GM04503 (cell line): ENCODE data around the gene ADGRV1.
"Not testable (repeated sequence)": the region's sequence is repeated elsewhere in the genome, so short reads cannot be mapped to it uniquely, and the experiment has no call there.

Experiments used
- DNase-seq: peaks from one replicate; pipeline ENCODE4 v3.0.0-alpha.2; 2012; ENCODE audit warnings: low read depth

Gene ADGRV1

DNA sequence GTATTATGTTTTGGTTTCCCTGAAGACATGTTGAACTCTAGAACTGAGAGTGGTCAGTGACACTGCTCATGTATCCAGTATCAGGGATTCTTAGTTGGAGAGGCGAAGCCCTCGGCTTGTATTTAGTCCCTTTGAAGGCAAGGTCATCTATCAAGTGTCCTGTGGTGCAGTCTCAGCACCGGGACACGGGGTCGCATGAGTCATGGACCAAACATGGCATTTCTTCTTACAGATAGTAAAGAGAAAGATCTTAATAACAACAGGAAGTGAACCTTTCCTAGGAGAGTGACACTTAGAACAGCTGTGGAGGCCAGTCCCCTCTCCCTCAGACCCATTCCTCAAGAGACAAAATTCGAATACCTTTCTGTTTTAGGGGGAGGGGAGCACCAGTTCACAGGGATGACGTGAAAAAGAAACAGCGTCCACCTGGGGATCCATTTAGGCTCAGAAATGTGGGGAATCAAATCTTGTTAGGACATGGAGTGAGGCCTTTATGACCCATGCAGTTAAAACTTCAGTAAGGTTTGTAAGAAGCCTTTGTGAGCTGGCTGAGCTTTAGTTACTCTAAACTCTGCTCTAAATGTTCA is 86.5 kb downstream of the ADGRV1 start:
- DNase-seq, result no peak

DNA sequence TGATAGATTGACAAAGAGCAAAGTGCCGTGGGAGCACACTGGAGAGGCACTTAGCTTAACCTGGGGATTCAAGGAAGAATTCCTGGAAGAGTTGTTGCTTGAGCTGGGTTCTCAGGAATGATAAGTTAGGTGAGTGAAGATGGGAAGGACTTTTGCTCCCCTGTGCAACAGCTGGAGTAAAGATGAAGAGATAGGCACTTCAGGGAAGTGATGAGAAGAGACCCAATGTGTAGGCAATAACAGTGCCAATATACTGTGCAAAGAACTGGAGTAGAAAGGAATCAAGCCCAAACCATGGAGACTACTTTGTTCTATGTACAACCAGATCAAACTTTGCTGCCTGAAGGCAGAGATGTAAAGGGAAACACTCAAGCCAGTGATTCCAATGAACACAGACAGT is 92.2 kb downstream of the ADGRV1 start:
- DNase-seq, result no peak

DNA sequence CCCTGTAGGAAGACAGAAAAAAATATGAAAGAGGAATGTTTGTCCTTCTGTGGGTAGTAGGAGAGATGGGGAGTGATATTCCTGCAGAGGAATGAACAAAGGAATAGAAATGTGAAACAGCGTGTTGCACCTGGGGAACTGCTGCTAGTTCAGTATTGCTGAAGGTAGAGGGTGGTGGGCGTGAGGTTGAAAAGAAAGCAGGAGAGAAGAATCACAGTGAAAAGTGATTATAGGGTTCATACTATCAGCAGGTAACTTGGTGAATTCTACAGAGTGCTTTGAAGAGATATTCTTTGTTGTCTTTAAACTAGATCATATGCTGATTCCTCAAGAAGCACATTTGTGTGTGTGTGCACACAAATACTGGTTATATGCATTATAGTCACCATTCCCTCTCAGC is 95.6 kb downstream of the ADGRV1 start:
- DNase-seq, result no peak

DNA sequence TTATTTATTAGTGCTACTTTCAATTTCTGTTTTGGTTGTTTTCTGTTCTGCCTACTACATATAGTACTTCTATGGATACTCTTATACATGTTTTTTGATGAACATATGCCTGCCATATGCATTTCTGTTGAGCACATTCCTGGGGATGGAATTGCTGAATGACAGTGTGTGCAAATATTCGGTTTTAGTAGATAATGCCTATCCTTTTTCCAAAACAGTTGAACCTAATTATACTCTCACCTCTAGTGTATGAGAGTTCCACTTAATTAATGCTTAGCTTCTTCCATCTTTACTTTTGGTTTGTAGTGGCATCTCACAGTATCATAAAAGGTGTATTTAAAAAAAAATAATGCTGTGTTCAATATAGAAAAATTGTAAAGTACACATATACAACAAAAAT is 96.8 kb downstream of the ADGRV1 start:
- no peak for DNase-seq

DNA sequence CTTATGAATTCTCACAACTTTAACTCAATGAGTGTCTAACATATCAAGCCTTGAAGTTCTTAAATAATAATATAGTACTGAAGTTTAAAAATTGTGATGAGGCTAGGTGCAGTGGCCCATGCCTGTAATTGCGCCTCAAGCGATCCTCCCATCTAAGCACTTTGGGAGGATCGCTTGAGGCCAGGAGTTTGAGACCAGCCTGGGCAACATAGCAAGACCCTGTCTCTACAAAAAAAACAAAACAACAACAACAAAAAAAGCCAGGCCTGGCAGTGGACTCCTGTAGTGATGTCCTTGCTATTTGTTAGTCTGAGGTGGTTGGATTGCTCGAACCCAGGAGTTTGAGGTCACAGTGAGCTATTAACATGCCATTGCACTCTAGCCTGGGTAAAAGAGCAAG is 98.4 kb downstream of the ADGRV1 start:
- DNase-seq, result no peak

DNA sequence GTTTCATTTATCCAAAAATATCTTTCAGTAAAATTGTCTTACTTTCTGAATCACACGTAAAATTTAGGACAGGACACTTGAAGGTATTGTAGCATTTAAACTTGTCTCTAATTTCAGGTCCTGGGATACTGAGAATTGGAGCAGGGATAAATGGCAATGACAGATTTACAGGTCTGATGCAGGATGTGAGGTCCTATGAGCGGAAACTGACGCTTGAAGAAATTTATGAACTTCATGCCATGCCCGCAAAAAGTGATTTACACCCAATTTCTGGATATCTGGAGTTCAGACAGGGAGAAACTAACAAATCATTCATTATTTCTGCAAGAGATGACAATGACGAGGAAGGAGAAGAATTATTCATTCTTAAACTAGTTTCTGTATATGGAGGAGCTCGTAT is 99.2 kb downstream of the ADGRV1 start:
- DNase-seq, result no peak

DNA sequence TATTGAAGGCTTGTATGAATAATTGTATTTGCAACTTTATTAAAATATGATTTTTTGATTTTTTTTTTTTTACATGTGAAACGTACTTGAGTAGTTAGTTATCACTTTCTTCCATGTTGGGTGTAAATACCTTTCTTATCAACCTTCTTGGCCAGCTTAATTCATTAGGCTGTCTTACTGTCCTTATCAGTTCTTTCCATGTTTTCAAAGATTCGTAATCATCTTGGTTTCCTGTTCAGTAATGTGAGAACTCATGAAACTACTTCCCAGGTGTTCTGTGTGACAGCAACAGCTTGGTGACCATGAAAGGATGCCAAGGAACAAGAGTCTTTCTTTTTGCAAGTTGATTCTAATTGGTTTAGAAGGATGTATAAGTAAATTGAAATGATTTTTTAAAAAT is 100.0 kb downstream of the ADGRV1 start:
- no peak for DNase-seq

DNA sequence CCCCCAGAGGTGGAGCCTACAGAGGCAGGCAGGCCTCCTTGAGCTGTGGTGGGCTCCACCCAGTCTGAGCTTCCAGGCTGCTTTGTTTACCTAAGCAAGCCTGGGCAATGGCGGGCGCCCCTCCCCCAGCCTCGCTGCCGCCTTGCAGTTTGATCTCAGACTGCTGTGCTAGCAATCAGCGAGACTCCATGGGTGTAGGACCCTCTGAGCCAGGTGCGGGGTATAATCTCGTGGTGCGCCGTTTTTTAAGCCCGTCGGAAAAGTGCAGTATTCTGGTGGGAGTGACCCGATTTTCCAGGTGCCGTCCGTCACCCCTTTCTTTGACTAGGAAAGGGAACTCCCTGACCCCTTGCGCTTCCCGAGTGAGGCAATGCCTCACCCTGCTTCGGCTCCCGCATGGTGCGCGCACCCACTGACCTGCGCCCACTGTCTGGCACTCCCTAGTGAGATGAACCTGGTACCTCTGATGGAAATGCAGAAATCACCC is 109.5 kb downstream of the ADGRV1 start:
- not testable (repeated sequence) for DNase-seq

DNA sequence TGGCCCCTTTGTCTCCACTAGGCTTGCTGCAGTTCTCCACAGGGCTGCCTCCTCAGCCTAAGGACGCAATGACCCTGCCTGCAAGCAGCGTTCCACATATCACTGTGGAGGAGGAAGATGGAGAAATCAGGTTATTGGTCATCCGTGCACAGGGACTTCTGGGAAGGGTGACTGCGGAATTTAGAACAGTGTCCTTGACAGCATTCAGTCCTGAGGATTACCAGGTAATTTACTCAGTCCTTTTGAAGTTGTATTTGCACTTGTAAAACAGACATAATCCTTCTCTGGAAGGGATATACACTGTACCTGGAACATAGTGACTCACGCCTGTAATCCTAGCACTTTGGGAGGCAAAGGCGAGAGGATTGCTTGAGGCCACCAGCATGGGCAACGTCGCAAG is 116.6 kb downstream of the ADGRV1 start:
- DNase-seq, result no peak

DNA sequence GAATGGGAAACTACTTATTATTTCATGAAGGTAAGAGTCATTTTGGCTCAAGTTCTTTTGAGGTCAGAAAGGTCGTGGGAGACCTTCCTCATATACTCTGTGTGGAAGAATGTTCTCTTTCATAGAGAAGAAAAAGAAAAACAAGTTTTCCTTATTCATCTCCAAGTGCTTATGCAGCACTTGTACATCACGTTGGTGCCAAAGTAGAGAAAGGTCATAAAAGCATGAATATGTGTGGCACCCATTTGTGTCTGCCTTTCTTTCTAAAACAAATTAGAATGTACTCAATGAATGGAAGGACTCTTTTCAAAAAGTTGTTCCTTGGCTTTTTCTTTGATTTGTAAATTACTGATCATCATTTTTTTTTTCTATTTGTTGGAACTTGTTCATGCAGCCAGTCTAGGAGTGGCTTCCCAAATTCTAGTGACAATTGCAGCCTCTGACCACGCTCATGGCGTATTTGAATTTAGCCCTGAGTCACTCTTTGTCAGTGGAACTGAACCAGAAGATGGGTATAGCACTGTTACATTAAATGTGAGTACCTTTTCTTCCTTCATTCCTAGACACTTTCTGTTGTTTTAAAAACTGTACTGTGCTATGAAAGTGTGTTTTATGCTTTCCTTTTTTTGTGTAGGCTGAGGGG is 122.4 kb downstream of the ADGRV1 start:
- no peak for DNase-seq

DNA sequence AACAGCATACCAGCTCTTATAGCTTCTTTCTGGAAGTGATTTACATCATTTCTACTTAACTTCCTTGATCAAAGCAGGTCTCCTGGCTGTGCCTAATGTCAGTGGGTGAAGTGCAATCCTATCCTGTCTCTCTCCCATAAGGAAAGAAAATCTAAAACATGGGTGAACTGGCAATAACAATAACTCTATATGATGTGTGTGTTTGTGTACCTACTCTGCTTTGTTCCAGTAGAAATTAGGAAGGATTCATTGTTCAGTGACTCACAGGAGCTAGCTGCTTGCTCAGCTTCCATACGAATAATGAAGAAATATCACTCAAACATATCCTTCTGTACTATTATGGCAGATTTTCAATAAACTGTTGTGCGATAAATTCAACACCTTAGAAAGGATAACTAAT is 123.7 kb downstream of the ADGRV1 start:
- no peak for DNase-seq

DNA sequence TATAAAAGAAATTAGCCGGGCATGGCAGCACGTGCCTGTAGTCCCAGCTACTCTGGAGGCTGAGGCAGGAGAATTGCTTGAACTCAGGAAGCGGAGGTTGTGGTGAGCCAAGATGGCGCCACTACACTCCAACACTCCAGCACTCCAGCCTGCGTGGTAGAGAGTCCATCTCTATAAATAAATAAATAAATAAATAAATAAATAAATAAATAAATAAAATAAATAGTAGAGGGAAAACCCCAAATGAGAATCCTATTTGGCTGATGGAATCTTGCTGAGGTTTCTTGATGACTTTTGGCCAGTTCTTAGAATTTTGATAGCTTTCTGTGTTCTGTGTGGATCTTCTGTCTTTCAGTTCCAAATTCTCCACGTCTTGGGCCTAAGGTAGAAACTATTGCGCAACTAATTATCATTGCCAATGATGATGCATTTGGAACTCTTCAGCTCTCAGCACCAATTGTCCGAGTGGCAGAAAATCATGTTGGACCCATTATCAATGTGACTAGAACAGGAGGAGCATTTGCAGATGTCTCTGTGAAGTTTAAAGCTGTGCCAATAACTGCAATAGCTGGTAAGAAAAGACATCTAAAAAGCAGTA is 126.9 kb downstream of the ADGRV1 start:
- DNase-seq, result no peak

DNA sequence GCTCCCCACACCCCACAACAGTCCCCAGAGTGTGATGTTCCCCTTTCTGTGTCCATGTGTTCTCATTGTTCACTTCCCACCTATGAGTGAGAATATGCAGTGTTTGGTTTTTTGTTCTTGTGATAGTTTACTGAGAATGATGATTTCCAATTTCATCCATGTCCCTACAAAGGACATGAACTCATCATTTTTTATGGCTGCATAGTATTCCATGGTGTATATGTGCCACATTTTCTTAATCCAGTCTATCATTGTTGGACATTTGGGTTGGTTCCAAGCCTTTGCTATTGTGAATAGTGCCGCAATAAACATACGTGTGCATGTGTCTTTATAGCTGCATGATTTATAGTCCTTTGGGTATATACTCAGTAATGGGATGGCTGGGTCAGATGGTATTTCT is 127.8 kb downstream of the ADGRV1 start:
- DNase-seq, result not testable (repeated sequence)

DNA sequence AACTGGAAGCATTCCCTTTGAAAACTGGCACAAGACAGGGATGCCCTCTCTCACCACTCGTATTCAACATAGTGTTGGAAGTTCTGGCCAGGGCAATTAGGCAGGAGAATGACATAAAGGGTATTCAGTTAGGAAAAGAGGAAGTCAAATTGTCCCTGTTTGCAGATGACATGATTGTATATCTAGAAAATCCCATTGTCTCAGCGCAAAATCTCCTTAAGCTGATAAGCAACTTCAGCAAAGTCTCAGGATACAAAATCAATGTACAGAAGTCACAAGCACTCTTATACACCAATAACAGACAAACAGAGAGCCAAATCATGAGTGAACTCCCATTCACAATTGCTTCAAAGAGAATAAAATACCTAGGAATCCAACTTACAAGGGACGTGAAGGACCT is 128.9 kb downstream of the ADGRV1 start:
- not testable (repeated sequence) for DNase-seq

DNA sequence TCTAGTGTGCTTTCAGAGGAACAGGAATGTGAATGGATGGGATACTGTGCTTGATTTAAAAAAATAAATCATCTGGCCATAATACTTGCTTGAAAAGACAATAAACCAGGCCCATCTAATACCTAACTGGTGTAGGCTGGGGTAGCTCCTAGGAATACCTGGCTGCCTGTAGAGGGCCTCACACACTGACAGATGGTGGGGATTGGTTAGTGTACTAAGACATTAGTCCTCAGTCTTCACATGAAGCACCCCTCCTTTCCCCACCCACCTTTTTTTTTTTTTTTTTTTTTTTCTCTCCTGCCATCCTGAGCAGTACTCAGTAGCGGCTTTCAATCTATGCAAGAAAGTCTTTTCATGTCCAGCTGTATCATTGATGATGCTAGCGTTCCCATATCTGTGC is 130.5 kb downstream of the ADGRV1 start:
- no peak for DNase-seq

DNA sequence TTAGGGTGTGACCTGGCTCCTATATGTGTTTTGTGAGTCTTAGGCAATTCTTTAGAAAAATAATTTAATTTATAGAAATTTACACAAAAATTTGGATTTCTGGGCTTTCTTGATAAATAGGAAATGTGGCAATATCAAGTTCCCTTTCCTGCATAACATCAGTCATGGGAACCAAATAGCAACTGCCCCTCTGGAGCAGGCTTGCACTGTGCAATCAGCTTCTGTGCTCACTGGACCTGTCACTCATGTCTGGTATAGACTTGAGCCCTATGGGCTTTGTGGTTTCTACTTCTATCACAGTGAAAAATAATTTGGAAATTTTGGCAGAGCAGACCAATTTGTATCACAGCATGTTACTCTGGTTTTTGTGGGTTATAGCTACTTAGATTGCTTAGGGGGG is 131.7 kb downstream of the ADGRV1 start:
- no peak for DNase-seq

DNA sequence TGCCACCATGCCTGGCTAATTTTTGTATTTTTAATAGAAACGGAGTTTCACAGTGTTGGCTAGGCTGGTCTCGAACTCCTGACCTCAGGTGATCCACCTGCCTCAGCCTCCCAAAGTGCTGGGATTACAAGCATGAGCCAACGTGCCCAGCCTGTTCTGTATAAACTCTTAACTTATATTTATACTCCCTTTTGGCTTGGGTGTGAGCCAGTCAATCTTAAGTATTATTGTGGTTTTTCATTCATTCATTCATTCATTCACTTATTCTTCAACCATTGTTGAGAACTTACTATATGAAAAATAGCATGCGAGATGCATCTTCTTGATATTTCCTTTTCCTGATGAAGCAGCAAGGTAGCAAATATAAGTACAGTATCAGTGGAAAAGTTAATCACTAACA is 132.9 kb downstream of the ADGRV1 start:
- no peak for DNase-seq

DNA sequence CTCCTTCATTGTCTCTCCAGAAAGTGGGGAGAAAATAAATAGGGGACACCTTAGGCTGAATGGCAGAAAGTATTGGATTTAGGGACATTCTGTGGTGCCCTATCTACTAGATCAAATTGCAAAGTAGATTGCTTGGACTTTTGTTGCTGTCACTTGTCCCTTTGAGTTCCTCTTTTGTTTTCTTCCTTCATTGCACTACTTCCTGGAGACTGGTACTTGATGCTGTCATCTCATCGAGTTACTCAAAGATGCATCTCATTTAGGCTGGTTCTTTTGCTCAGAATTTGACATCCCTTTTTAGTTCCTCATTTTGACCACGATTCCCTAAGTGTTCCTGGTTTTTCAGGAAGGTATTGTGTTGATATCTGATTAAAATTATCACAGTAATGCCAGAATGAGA is 137.6 kb downstream of the ADGRV1 start:
- no peak for DNase-seq

DNA sequence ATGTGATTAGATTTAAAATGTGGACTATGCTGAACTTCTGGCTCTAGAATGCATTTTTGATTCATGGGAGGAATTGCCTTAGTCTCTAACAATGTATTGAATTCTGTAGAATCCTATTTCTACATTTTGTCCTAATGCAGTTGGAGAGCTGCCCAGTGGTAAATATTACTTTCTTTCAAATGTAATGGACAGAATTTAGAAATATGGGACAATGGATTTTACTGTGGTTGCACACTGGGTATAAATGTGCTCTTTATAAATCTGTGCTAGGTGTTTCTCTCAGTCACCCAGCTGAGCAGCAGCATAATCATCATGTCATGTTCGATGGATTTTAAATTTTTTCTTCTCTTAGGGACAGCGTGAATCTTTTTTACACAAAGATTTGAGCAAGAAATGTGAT is 141.7 kb downstream of the ADGRV1 start:
- no peak for DNase-seq

DNA sequence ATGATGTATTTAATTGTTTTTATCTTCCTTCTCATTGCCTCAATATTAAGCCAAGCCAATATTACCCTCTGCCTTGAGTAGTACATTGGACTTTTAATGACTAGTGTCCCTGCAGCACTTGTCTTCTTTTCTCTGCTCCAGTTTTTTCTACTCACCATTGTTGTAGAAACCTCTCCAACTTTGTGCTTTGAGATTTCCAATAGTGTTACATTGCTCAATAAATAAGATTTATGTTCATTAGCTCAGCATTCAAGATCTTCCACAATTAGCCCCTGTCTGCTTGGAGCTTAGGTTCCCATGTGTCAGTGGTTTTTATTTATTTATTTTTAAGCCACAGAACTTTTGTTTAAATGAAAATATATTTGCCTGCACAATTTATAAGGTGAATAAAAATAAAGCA is 145.3 kb downstream of the ADGRV1 start:
- no peak for DNase-seq

DNA sequence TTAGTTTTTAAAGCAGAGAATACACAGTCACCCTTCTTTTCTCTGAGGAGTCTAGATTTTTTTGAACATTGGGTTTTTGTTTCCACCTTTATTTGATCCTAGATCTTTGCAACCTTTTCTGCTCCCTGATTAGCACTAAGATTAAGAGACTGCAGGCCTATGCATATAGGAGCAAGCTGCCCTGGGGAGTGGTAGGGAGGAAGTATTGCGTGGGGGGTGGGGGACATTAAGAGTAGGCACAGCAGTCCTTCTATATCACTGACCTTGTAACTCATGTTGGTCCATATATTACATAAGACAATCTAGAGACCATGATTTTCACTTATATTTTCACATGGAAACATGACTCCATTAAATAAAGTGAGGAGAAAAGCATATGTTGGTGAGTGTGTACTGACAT is 149.1 kb downstream of the ADGRV1 start:
- no peak for DNase-seq

DNA sequence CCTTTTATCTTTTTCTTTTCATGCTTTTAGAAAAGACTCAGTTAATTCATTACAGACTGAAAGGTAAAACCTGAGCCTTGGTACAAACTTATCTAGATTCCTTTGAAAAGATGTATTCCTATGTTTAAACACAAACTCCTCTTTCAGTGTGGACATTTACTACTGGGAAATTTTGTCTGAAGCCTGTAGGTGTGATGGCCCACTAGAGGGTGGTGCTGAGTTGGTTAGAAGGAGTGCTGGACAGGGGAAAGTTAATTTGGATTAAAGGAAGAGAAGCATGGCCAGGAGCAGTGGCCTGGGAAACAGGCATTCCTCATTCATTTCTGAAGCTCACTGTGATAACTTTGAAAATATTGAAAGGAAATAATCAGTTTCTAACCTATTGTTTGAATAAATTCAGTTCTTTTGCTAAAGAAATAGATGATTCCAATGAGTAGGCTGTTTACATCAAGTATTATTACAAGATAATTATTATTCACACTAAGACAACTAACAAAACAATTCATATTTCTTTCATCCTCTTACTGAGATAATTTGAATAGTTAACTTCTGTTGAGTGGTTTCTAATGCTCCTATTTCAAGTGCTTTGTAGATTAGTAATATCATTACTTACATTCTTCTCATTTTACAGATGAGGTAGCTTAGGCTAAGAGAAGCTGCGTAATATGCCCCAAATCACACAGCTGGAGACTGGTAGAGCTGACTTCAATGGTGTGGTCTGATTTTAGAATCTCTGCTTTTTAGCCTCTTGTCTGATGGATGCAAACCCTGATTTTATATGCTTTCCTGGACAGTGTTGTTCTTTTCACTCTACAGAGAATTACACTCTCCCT is 150.9 kb downstream of the ADGRV1 start:
- no peak for DNase-seq

DNA sequence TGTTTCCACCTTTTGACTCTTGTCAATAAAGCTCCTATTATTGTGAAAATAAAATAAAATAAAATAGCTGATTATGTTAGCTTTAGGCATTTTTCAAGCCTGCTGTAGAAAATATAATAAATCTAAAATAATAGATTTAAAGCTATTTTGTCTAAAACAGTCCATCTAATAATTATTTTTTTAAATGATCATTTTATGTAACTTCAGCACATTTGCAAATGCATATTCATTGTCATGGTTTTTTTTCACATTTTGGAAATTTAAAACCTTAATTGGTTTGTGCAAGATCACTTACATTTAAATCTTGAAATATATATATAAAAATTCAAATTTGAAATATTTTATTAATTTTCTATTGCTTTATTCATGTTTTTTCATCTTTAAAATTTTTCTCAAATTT is 159.8 kb downstream of the ADGRV1 start:
- DNase-seq, result no peak
